NCI-H748 (cell line): ENCODE measurements around the gene ATG10.
A peak's percentile ranks its signal among the peaks of the same experiment; 100 is the strongest.
"Not testable (repeated sequence)": the region's sequence is repeated elsewhere in the genome, so short reads cannot be mapped to it uniquely, and the experiment has no call there.

Experiments
- DNase-seq: peaks from one replicate; lab custom pipeline; 2025; ENCODE audit not compliant: unreplicated experiment; lab: John Stamatoyannopoulos, UW

The ATG10 gene

GRCh38 chr5:82211855-82212572, 240.2 kb downstream of the ATG10 start:
- DNase-seq = no peak

DNA sequence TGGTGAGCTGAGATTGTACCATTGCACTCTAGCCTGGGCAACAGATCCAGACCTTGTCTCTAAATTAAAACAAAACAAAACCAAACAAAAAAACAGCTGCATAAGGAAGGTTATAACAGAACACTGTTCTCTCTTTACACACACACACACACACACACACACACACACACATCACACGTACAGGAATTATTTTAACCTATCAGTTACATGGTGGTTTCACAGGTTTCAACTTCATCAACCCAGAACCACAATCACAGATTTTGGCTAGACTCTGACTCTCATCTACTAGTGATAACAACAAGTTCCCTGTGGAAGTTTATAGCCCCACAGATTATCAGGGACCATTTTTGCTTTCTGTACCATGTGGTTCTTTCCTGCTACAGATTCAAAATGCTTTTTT, 246.1 kb downstream of the ATG10 start:
- no peak for DNase-seq

GRCh38 chr5:82218374-82219156, 246.7 kb downstream of the ATG10 start:
- no peak for DNase-seq

- no peak for DNase-seq
Observed at GRCh38 chr5:82221020-82221419, 249.2 kb downstream of the ATG10 start.

DNA sequence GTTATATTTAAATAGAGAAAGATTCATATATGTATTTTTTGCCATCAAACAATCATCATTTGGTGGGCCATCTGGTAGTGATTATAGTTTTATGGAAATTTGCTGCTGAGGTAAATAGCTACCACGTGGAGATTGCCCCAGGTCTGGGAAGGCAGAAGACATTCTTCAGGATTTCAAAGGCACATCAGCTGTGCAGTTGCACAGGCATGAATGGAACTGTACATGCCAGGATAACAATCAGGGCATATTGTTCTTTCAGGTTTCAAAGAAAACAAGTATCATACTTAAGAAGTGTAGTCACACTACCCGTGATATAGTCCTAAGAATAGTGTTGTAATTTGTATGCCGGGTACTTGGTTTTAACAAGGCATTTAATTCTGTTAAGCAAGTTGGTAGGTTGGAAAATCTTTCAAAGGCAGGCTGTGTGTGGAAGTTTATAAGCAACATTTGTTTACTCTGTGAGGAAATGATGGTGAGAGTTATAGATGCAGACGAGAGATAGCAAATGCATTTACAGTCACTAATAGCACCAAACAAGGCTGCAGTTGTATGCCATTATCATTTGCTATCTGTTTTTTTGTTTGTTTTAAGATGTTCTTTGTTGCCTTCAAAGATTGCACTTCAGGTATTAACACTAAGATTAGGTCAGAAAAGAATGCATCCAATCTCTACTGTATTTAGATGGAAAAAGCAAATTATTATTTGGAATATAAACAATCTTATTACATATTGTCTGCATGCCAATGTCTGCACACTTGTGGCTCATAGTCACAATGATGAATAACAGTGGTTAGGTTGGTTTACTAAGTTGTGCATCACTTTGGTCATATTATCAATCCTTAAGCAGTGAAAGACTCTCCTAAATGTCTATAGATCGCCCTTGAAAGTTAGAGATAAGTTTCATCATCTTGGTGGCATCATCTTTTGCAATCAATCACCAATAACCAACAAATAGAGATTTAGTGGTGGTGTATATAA, 251.1 kb downstream of the ATG10 start:
- no peak for DNase-seq

- peak; percentile 80 for DNase-seq
Observed at GRCh38 chr5:82225525-82226172, 253.8 kb downstream of the ATG10 start.

DNA sequence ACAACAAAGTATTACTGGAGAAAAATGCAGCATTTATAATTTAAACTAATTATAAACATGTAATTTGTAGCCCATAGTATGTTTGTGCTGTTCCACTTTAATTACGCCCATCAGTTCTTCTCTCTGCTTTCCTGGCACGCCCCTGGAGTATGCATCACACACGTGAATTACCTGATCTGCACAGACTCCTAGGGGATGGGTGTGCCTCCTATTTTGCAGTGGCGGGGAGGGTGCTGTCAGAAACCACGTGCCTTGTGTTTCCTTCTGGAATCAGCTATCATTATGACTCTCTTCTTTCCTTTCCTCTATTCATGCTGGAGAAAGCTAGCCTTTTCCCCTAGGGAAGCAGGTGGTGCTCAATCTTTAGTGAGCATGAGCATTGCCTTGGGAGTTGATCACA, 263.1 kb downstream of the ATG10 start:
- peak; percentile 55 for DNase-seq

DNA sequence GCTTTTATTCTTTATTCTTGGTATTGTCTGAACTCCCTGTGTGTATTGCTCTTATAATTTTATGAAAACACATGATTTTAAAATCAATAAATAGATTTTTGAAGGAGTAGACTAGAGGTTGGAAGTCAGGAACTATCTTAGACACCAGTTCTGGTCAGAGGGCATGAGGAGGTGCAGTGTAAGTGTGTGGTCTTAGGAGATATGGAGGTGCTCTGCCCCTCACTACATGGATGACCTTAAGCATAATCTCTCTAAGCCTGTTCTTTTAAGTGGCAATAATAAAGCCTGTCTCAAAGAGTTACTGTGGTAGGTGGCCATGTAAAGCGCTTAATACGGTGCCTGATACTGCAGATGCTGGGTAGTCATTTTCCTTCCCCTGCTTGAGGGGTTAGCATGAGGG, 272.3 kb downstream of the ATG10 start:
- no peak for DNase-seq

DNA sequence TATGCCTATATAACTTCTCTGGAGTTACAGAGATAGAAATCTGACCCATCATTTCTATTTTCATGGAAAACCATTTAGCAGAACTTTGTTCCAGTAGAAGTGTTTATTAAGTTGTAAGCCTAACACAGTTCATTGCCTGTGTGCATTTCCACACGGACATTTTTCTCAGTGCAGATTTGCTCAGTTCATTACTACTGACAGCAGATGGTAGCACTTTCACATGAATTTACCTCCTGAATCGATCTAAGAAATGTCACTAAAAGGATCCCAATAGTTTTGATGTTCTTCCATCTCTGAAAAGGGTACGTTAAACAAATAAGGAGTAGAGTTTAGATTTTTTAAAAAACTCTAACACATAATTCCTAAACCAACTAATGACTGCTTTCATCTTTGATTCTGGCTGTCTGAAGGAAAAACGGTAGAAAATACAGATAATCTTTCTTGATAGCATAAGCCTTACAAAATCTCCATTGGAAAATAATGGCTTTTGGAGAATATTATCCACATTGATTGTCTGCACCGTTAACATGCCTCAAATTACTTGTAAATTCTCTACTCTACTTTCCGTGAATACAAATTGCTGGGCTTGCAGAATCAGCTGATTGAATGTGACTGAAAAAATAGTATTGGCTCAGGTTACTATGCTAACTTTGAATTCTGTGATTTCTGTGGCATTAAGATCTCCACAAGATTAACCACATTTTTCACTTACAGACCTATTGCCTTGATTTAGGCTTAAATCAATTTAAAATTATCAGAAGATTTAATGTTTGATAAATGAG, 273.2 kb downstream of the ATG10 start:
- DNase-seq = no peak

DNA sequence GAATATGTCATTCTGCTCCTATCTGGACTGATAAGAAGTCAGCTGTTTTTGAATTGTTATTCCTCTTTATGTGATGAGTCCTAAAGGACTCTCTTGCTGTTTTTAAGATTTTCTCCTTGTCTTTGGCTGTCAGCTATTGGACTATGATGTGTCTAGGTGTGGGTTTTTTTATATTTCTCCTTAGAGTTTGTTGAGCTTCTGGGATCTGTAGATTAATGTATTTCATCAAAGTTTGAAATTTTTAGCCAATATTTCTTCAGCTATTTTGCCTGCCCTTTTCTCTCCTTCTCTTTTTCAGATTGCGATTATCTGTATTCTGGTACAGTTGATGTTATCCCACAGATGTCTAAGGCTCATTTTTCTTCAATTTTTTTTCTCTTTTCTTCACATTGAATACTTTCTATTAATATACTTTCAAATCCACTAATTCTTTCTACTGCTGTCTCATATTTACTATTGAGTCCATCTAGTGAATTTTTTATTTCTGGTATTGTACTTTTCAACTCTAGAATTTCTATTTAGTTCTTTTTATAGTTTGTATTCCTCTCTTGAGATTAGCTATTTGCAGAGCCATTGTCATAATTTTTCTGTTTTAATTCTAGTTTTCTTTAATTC, 275.2 kb downstream of the ATG10 start:
- DNase-seq = no peak

- DNase-seq = no peak
Observed at GRCh38 chr5:82252744-82253143, 280.9 kb downstream of the ATG10 start.

DNA sequence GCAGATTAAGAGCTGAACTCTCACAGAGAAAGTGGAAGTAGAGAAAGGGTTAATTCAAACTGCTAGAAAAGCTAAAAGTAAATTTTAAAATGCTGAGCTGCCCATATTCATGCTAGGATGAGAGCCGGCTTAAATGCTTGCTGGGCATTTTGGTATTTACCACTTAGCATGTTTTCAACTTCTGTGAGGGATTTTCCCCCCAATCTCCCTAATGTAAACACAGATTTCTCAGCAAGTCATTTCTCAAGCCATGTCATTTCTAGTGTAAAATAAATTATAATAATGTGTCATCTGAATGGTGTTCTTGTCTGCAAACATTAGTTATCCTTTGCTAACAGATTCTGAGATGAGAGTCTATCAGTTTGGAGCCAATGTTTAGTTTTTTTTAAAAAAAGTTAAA, 284.0 kb downstream of the ATG10 start:
- DNase-seq = no peak

DNA sequence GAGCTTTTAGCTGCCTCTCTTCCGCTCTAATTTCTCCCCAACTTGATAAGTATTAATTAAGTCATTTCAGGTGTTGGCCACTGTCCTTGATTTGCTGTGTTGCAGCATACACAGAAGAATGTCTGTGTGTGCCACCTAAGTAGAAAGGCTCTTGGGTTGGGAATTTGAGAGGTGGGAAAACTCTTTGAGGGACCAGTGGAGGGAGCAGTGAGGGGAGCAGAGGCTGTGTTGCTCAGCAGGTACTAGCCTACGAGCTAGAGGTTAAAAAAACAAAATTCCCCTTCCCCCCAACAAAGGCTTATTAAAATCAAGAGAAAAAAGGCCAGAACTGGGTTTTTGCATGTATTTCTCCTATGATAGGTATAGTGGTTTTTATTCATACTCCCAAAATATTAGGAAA, 285.4 kb downstream of the ATG10 start:
- no peak for DNase-seq

GRCh38 chr5:82257729-82258128, 285.9 kb downstream of the ATG10 start:
- DNase-seq = no peak

GRCh38 chr5:82259172-82259800, 287.5 kb downstream of the ATG10 start:
- DNase-seq = peak; percentile 24

DNA sequence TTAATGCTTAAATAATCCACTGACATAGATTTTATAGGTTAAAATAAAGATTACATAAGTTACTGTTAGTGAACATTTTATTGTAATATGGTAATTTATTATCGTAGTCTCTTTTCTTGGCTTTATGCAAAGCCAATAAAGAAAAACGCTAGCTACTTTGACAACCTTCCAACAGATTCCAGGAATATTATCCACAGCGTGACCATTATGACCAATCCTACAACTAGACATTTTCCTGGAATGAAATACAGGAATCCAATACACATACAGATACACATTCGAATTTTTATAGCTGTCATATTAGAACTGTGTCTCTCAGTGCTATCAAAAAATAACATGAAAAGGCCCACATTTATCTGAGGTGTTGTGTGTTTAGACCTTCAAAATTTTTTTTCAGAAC, 293.2 kb downstream of the ATG10 start:
- no peak for DNase-seq

DNA sequence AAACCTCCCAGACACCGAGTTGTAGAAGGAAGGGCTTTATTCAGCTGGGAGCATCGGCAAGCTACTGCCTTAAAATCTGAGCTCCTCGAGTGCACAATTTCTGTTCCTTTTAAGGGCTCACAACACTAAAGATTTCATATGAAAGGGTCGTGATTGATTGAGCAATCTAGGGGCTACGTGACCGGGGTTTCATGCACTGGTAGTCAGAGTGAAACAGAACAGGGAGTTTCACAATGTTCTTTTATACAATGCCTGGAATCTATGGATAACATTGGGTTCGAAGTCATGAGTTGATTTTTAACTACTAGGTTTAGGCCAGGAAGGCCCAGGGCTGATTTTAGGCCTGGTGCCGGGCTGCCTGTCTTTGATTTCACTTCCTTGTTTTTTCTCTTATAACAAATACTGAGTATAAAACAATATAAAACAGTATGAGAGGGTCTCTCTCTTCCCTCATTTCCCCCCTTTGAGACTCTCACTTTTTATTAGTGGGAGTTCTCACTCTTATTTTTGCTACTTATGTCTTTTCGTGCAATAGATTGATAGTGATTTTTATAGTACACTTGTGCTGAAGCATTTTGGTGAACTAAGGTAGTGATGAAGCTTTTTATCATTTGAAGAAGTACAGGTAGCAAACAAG, 295.6 kb downstream of the ATG10 start:
- not testable (repeated sequence) for DNase-seq

GRCh38 chr5:82269363-82269762, 297.5 kb downstream of the ATG10 start:
- not testable (repeated sequence) for DNase-seq
